Stimulated activated CD8-positive, alpha-beta memory T cell treated with anti-CD3 and anti-CD28 coated beads, Interleukin-2, amount 100 ng/mL, for 48 hours (primary cell): ENCODE results near the gene KCNA2.
A peak's percentile ranks its signal among the peaks of the same experiment; 100 is the strongest.

ENCODE experiments used
- DNase-seq, 2 donors: peaks; one replicate each; pipeline ENCODE4 v3.0.0-alpha.2; 2020; ENCODE audit warnings: low read depth in 2 of 2

The KCNA2 gene

GRCh38 chr1:110628323-110629105 lies 22.4 kb upstream of the KCNA2 start:
- DNase-seq: no peak

GRCh38 chr1:110627764-110628163 lies 21.6 kb upstream of the KCNA2 start:
- no peak for DNase-seq

DNA sequence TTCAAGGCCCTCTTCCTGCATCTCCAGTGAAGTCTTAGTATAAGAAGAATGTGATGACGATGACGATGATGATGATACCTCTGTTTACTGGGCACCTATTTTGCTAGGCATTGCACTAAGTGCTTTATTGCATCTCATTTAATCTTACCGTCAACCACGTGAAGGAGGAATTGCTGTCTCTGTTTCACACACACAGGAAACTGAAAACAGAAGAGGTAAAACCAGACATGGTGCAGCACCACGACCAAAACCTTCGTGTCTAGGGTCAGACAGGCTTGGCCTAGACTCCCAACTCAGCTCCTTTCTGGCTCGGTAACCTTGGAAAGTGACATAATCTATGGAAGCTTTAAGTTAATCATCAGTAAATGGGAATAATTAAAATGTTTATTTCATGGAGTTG lies 20.7 kb upstream of the KCNA2 start:
- no peak for DNase-seq

DNA sequence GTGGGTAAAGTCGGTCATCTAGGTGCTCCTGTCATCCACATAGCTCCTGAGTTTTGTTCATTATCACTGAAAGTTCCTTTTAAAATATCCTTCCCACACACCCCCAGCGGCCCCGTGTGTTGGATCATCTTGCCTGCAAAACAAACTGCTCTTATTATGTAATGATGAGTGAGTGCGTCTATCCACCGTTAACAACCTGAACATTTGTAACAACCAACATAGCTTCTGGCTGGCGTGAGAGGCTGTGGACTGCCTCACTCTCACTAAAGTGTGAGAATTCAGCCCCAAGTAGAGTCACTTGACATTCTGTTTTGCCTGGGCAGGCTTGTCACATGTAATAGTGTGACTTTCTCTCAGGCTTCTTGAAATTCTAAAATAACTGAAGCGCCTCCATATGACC lies 14.5 kb upstream of the KCNA2 start:
- no peak for DNase-seq

GRCh38 chr1:110620250-110620615 lies 14.1 kb upstream of the KCNA2 start:
- no peak for DNase-seq

- DNase-seq: peak; percentile 83 to 92
These were observed 13.5 kb upstream of the KCNA2 start for GRCh38 chr1:110619412-110620249.

- no peak for DNase-seq
These were observed 12.5 kb upstream of the KCNA2 start for GRCh38 chr1:110618668-110619067.

GRCh38 chr1:110617589-110617988 lies 11.4 kb upstream of the KCNA2 start:
- no peak for DNase-seq

DNA sequence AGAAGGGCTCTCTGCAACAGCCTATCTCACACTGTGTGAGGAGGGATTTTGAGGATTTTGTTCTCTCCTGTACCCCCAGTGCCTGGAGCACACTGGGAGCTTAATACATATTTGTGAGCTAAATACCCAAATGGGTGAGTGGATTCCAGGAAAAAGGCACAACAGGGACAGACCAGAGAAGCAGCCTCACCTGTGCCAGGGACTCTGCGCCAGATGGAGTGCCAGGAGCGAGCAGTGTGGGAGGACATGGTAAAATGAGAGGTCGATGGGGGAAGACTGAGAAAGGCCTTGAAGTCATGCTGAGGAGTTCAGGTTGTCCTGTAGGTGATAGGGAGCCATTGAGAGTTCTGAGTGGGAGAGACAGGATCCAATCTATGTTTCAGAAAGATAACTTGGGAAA lies 11.0 kb upstream of the KCNA2 start:
- DNase-seq: no peak

DNA sequence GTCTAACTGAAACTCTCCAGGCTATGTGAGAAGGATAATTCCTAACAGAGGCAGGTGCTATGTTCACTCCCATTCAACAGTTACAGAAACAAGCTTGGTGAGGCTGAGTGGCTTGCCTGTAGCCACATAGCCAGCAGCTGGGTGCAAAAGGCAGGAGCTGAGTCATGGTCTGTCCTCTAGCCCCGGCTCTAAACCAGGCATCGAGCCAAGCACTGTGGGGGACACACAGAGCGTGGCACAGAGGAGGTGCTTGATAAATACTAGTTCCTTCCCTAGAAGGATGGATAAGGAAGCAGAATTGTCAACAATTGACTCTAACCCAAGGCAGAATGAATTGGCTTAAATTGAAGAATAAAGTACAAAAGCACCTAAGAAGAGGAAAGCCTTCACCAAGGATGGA lies 10.4 kb upstream of the KCNA2 start:
- no peak for DNase-seq

DNA sequence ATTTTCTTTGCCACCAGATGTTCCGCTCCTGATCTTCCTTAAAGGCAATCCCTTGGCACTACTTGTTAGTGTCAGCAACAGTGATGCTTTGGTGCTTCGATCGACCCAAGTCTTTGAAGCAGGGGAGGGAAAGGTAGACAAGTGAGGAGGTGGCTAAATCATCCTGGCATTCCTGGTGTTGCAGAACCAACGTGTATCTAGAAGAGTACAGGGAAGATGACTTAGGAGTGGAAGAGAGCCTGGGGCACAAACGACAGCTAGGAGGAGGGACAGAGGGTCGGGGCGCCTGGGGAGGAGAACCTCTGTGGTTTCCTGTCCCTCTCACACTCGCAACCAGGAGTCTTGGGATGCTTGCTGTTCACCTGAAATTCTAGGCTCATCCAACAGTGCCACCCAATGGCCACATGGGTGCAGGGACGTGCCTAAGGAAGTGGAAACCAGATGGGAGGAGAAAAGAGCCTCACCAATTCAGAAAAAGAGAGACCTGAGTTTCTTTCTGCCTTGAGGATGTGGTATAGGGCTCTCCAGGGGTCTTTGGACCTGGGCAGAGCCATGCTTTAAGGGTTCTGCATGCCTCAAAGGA lies 9.5 kb upstream of the KCNA2 start:
- DNase-seq: no peak

DNA sequence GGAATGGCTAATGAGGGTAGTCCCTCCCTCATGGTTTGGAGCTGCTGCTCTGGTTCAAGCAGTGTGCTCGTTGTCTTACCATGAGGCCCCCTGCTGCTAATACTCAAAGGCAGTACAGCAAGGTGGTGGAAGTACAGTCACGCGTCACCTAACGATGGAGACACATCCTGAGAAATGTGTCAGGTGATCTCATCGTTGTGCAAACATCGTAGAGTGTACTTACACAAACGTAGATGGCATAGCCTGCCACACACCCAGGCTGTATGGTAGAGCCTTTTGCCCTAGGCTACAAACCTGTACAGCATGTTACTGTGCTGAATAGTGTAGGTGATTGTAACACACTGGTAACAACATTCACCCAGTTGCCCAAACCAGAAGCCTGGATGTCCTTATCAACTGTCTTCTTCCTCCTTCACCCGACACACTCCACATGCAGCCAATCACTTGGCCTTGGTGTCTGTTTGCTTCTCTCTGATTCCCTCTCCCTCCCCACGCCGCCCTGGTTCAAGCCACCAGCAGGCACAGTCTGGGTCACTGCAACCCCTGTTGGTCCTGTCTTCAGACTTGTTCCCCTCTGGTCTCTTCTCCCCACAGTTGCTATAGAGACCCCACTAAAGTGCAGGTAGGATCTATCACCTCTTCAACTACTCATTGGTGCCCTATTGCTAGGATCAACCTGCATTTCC lies 6.0 kb upstream of the KCNA2 start:
- DNase-seq: no peak

DNA sequence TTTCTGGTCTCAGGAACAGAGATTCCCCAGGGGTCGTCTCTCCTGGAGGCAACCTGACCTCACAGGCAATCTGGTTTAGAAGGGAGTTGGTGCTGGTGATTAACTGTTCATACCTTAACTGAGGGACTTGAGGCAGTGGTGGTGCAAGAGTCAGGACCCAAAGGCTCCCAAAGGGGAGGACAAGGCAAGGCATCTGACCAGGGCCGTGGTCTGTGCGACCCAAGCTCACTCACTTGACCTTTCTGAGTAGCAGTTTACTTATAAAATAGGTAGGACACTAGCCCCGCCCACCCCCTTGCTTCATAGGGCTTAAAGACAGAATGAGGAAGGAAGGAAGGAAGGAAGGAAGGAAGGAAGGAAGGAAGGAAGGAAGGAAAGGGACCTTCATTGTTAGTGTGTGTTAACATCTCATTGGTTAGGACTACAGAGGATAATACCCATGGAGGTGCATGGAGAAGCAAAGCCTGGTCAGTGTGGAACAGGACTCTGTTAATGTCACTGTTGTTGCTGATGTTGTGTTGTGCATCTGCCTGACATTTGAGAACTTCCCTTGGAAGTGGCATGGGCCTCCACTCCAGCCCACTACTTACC lies 4.6 kb upstream of the KCNA2 start:
- DNase-seq: no peak

DNA sequence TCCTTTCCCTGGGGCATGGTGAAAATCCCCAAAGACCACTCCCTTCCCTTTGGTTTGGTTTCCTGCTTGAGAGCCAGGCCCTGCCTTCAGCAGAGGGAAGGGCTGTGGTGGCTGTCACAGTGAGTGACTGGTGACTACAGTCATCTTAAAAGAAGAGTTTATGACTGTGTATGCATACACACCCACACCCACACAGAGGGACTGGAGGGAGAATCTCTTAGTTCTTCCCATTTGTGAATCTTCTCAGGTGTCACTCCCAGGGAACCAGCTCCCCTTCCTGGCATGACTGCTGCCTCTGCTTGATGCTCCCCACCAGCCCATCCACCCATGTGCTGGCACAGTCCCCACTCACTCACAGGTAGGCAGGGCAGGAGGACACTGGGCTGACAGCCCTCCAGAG lies 3.9 kb upstream of the KCNA2 start:
- no peak for DNase-seq

GRCh38 chr1:110608247-110608646 lies 2.1 kb upstream of the KCNA2 start:
- no peak for DNase-seq

- no peak for DNase-seq
These were observed 1.5 kb upstream of the KCNA2 start for GRCh38 chr1:110607536-110608230.

GRCh38 chr1:110606657-110607535 lies 738 bp upstream of the KCNA2 start:
- no peak for DNase-seq

- DNase-seq: no peak
These were observed 712 bp downstream of the KCNA2 start for GRCh38 chr1:110605446-110605845.

GRCh38 chr1:110604586-110605148 lies 1.5 kb downstream of the KCNA2 start:
- DNase-seq: no peak

DNA sequence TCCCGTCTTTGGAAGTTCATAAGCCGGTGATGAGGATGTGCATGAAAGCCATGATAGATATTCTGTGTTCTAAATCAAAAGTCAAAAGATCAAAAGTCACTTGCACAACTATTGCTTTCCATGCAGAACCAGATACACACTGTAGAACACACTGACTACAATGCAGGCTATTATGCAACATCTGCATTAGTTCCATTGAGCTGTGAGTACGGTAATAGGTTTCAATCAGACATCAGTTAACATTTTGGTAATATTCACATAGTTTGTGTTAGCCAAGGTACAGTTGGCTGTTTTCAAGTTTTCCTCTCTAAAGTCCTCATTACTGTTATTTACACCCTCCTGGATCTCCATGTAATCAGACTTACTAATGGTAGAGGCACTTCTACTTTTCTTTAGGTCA lies 3.1 kb downstream of the KCNA2 start:
- DNase-seq: no peak
